Measurements from ENCODE around the gene SCGB1D2. TPM values are rescaled to one million over a fixed set of nuclear protein-coding genes. Genes with fewer than 3 reads are reported as not detected.

Gene SCGB1D2
- total RNA-seq, 1 donor from 2014 or later = 4.0 TPM

DNA sequence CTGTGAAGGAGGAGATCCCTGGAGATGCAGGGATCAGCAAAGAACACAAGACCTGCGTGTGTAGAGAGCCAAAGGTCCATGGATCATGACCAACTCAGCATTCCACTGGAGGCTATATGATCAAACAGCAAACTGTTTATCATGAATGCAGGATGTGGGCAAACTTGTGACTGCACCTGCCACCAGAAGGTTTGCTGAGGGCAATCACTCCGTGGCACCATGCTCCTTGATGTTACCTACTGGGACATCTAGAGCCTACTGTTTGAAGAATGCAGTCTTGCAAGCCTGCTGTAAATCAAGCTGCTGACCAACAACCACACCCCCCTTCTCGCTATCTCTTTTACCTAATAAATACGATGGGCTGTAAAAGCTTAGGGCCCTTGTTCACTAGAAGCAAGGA, 9.7 kb downstream of the SCGB1D2 start:
- ATAC-seq (no peak), DNase-seq (ENCODE audit: missing footprints) (no peak)
- intact Hi-C loops (cut with DNase I) = no loop called here

DNA sequence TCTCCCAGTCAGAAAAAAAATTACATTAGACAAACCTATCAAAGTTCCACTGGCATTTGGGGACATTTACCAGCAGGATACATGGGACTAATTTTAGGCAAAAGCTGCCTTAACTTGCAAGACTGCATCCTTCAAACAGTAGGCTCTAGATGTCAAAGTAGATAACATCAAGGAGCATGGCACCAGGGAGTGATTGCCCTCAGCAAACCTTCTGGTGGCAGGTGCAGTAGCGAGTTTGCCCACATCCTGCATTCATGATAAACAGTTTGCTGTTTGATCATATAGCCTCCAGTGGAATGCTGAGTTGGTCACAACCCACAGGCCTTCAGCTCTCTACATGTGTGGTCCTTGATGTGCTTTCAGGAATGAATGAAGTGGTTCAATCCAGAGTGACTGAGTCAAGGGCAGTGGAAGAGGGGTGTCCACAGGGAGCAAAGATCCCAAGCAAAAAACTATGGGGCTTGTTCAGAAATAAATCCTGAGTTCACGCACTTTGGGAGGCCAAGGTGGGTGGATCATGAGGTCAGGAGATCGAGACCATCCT, 12.0 kb downstream of the SCGB1D2 start:
- DNase-seq (ENCODE audit: missing footprints) (no peak), ATAC-seq (no peak)
- intact Hi-C loops (cut with DNase I) = no loop called here

DNA sequence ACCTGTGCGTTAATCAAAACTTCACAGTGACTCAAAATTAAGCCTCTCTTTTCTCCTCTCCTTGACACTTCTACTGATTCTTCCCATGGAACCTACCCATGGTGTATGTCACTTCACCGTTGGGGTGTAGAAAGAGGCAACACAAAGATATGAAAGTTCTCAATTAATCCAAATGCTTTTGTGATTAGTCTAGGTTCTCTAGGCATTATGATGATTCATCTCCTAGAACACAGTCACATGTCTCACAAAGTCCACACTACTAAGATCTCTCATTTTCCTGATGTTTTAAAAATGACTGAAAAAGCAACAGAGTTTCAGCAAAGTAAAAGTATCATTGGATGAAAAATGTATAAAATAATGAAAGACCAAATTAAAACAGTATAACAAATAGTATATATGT, 14.2 kb downstream of the SCGB1D2 start:
- DNase-seq (ENCODE audit: missing footprints) = no peak
- intact Hi-C loops (cut with DNase I) = no loop called here
- no peak for ATAC-seq

DNA sequence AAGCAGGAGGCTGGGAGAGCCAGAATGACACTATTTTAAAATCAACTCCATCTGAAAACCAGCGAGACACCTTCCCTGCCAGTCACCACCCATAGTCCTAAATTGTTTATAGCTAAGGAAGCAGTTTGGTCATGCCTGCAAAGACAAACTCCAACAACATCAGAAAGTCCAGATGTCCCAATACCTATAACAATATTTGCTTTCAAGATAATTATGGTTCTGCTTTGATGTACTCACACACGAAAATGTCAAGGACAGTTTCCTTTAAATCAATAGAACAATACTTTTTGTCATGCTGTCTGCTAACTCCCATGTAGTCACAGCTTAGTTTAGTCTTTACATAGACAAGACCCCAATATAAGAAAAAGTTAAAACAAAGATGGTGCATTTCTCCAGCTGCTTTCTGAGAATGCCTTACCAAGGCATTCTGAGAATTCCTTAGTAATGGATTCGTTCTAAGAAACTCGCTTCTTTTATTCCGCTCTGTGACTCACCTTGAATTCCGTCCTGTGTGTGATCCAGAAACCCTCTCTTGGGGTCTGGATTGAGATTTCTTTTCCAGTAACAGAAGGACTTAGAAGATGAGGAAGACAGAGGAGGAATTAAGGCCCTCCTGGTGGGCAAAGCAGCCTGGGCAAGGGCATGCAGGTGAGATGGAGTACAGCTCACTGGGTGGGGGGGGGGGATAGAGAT, 18.4 kb downstream of the SCGB1D2 start:
- ATAC-seq (no peak), DNase-seq (ENCODE audit: missing footprints) (no peak)
- intact Hi-C loops (cut with DNase I) = no loop called here

DNA sequence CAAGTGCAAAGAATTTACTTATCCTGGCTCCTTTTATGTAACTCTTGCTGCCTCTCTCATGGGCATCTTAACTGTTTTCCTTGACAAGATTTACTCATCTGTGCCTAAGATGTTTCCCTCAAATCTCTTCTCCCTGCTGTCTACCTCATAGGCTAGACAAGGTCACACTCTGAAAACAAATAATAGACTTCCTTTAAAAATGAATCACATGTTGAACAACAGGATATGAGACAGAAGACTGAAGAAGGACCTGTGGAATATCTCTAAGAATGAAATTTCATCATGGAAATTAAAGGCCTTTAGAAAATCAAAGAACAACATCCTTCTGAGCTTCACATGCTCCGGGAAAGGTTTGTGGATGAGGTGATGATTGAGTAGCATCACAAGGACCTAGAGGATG, 22.0 kb downstream of the SCGB1D2 start:
- no peak for DNase-seq (ENCODE audit: missing footprints)
- intact Hi-C loops (cut with DNase I) = no loop called here
- ATAC-seq = no peak

DNA sequence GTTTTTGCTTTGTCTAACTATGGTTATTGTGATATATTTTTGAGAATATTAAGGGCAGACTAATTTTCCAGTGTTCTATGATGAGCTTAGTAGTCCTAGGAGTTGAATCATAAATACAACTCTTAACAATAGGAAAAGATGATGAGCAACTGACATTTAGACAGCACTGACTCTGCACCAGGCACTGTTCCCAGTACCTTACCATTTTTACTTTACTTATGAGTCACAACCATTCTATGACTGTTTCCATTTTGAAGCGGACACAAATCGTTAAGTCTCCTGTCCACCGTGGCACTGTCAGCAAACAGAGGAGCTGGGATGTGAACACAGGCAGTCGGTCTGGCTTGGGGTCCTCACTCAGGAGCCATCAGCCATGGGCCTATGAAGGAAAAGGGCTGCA, 24.5 kb downstream of the SCGB1D2 start:
- no peak for ATAC-seq

DNA sequence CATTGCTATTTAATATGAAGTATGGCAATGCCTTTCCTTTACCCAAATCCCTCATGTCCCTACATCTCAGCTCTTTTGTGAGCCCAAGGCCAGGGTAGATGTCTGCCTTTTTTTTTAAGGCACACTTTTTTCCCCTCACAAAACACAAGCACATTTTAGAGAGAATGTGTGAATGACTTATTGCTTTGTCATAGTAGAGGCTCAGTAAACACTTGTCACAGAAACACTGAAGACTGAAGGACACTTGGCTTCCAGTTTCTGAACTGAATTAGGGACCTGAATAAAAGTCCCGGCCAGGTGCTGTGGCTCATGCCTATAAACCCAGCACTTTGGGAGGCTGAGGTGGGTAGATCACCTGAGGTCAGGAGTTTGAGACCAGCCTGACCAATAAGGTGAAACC, 25.0 kb downstream of the SCGB1D2 start:
- intact Hi-C loops (cut with DNase I) = no loop called here
- DNase-seq (ENCODE audit: missing footprints) (no peak), ATAC-seq (no peak)

More for the DNA sequence above, 24.5 kb downstream of the SCGB1D2 start:
- intact Hi-C loops (cut with DNase I) = no loop called here
- DNase-seq (ENCODE audit: missing footprints) = no peak

DNA sequence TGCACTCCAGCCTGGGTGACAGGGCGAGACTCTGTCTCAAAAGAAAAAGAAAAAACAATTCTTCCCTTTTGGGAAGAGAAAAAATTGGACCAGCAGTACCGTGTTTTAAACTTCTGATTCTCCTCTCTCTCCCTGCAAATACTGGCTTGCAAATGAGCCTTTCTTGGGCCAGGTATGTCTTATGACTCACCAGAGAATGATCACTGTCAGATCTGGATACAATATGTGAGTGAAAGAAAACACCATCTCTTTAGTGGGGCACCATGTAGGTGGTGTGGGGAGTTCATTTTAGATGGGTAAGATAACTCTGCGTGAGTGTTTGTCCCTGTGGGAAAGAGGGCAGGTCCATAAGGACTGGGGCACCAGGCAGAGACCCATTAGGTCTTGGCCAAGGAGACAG, 25.5 kb downstream of the SCGB1D2 start:
- intact Hi-C loops (cut with DNase I) = no loop called here
- ATAC-seq = no peak

DNA sequence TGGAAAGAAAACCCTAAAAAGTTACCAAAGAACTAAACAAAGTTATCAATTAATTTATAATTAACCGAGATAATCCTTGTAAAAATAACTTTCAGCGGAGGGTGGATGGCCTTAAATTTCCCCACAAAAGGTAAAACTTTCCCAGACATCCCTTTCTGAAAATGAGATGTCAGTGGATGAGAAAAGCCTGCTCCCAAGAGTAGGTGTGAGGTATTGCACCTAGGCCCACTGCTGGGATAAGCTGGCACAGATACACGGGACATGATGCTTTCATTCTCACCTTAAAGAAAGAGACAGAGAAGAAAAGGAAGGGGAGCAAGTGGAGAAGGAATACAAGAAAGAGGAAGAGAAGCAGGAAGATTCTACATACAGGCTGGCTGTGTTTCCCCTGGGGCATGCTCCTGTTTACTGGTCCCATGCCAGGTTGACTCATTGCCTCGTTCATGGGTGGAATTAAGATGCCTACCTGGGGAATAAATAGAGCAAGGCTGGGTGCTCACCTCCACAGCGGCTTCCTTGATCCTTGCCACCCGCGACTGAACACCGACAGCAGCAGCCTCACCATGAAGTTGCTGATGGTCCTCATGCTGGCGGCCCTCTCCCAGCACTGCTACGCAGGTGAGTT, 27.7 kb downstream of the SCGB1D2 start, which contains the start of gene SCGB2A2:
TSS of gene SCGB2A2 (plus strand) at position 505 of the 625 bp plus-strand sequence. CDS start at position 564, 59 bp downstream.
- no peak for ATAC-seq
- intact Hi-C loops (cut with DNase I) = no loop called here
- DNase-seq (ENCODE audit: missing footprints) = no peak

More for the DNA sequence above, 25.5 kb downstream of the SCGB1D2 start:
- no peak for DNase-seq (ENCODE audit: missing footprints)

DNA sequence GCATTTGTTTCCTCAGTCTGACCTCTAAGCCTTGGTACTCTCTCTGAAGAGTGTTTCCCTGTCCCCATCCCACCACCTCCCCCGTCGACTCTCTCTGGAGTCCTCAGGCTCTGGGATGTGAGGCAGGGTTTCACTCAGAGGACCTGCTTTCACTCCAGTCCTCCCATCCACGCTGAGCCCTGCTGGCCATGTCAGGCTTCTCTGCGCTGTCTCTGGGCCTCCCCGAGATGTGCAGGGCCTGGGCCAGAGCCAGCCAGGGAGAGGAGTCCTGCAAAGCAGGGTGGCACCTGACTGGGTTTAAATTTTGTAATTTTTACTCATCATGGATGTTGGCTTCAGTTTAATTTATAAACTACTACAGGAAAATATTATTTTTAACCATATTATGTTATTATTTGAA, 31.2 kb downstream of the SCGB1D2 start:
- DNase-seq (ENCODE audit: missing footprints) (no peak), ATAC-seq (no peak)
- intact Hi-C loops (cut with DNase I) = no loop called here

DNA sequence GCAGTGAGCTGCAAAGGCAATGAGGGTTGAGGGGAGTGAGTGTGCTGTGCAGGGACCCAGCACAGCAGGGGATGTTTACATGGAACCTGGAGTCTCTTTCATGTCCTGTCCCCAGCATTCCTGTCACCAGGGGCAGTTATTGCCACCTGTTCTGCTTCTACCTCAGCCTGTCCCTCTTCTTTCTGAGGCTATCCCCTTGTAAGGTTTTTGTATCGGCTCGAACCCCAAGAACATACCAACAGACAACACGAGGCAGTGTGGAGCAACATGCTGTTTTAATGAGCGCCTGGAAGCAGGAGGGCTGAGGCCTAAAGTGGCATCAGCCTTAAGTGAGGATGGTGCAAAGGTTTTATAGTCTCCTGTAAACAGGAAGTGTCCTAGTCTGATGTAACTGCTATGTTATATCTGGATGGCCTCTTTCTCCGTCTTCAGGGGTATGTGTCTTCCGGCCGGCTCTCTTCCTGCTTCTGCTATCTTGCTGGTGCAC, 31.8 kb downstream of the SCGB1D2 start:
- ATAC-seq (no peak), DNase-seq (ENCODE audit: missing footprints) (no peak)
- intact Hi-C loops (cut with DNase I) = no loop called here

DNA sequence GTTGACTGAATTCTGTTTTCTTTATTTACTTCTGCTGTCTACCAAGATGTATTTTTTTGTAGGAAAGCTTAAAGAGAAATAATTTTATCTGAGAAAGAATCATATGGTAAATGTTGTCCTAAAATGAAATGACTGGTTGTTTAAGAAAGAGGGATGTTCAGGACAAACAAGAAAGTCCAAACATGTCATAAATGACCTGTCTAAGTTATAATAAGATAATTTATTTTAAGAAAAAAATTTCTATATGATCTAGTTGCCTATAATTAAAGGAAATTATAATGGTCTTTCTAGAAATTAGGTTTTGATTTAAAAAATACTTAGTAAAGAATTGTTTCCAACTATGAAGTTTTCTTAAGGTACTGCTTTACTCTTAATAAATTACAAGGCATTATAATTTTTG, 38.4 kb downstream of the SCGB1D2 start:
- no peak for ATAC-seq
- intact Hi-C loops (cut with DNase I) = no loop called here
- DNase-seq (ENCODE audit: missing footprints) = no peak

Other genes with a start within 250 kb of the SCGB1D2 start
- gene INCENP, start 118.2 kb upstream of the SCGB1D2 start, total RNA-seq = 10.5 TPM
- gene SCGB1D1, start 52.0 kb upstream of the SCGB1D2 start, total RNA-seq = not detected
- gene SCGB2A1, start 33.6 kb upstream of the SCGB1D2 start, total RNA-seq = not detected
- gene SCGB2A2, start 27.9 kb downstream of the SCGB1D2 start, total RNA-seq = not detected
- not detected for gene SCGB1D4, start 56.8 kb downstream of the SCGB1D2 start, total RNA-seq
- 4.7 TPM for gene ASRGL1, start 95.2 kb downstream of the SCGB1D2 start, total RNA-seq
- not detected for gene SCGB1A1, start 176.8 kb downstream of the SCGB1D2 start, total RNA-seq

Data from Right ventricle myocardium inferior (tissue), 1 donor.